A172 (cell line): ENCODE results near the gene TPO. TPM values are rescaled to one million over a fixed set of nuclear protein-coding genes. Genes with fewer than 3 reads are reported as not detected.
"Not testable (repeated sequence)": the region's sequence is repeated elsewhere in the genome, so short reads cannot be mapped to it uniquely, and the experiment has no call there.

Source experiments
- DNase-seq: peaks from one replicate; pipeline ENCODE4 v3.0.0-alpha.2; 2015; ENCODE audit warnings: low spot score
- total RNA-seq: library from RNA; depleted of rRNA; stranded (reverse); fragments of >200 nt; shearing (Covaris generic); gene quantifications from 2 replicates; pipeline ENCODE4 v1.2.3, GENCODE V29; 2014

TPO gene
- total RNA-seq, 1 experiment from 2014 or later = not detected

GRCh38 chr2:1405124-1405523, 8.1 kb upstream of the TPO start:
- DNase-seq = no peak

DNA sequence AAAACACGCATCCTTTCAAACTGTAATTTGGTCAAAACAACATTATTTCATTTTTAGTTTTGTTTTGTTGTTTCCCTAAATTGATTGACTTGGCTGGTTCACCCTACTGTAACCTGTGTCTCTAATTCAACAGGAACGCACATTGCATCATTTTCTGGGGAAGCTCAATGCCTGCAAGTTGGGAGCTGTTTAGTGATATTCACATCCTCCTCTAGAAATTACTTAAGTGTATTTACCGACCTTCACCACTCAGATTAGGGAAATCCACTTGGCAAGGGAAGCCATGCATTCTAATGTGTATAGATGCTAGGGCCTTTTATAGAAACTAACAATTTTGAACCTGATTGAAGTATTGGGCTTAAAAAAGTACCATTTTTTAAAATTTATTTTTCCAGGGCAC, 7.3 kb upstream of the TPO start:
- no peak for DNase-seq

DNA sequence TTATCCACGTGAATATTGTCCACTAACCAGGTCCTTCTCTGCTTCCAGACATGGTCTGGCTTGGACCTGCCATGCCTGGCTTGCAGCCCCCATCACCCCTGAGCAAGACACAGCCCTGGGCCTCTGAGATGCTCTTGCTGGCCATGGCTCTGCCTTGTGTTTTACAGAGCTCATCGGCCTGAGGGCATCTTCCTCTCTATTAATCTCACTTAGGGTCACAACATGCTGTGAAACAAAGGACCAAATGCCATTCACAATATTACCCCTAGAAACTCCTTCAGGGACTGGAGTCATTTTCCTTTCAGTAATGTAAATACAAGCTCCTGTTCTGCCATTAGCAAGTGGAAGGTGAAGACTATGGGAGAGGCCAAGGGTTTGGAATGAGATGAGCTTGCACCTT, 6.8 kb upstream of the TPO start:
- DNase-seq = no peak

DNA sequence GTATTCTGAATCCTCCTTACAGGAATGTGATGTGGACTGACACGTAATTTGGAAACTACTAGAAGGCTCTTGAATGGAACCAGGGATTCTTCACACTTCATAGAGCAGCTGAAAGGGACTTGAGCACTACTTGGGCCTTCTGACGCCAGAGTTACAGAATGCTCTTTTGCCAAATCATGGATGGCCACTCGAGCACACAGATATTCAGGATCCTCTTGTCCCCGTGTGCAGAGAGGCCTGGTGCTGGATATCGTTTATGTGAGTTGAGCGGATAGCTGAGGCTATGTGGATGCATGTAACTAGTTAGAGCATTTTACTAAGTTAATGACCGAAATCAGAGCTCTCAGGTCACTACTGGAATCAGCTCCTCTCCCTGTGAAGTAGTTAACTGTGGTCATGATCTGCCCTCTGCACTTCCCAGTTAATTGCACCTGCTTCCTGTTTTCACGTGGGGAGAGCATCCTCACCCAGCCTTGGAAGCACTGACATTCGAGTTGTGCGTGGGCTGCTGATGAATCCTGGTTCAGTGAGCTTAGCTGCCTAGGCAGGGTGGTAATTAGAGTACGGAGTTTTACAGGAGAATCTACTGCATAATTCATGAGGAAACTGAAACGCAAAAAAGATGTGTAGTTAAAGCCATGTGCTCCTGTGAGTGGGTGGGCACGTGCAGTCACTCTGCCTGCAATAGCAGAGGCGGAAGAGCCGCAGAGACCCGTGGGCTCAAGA, 5.2 kb upstream of the TPO start:
- no peak for DNase-seq

GRCh38 chr2:1414121-1414520, 858 bp downstream of the TPO start:
- no peak for DNase-seq

GRCh38 chr2:1414901-1415300, 1.6 kb downstream of the TPO start:
- DNase-seq = not testable (repeated sequence)

DNA sequence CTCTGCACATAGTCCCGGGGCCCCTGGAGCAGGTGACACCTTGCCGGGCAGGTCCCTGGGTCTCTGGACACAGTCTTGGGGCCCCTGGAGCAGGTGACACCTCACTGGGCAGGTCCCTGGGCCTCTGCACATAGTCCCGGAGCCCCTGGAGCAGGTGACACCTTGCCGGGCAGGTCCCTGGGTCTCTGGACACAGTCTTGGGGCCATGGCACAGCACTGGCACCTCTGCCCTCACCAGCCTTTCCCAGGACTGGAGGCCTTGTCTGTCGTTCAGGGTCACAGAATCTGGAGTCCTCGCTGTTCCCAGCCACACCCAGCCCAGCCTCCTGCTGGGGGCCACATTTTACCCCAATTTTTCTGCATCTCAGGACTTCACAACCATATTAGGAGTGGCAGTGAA, 2.2 kb downstream of the TPO start:
- DNase-seq = no peak

DNA sequence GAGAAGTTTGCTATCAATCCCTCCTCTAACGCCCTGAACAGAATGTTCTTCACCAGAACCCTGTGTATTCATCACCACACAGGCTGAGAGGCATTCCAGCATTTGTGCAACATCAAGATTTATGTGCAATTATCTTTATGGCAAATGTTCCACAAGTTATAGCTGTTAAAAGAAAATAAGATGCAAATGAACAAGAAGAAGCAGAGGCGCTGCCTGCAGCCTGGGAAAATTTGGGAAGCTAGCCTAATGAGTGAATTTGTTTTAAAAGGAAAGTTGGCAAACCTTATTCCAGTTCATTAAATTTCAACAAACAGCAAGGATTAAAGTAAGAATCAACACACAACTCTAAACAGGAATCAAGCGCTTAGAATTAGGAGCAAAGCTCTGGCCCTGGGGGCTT, 5.3 kb downstream of the TPO start:
- DNase-seq = no peak

- no peak for DNase-seq
Observed at GRCh38 chr2:1420746-1421480, 7.7 kb downstream of the TPO start.

DNA sequence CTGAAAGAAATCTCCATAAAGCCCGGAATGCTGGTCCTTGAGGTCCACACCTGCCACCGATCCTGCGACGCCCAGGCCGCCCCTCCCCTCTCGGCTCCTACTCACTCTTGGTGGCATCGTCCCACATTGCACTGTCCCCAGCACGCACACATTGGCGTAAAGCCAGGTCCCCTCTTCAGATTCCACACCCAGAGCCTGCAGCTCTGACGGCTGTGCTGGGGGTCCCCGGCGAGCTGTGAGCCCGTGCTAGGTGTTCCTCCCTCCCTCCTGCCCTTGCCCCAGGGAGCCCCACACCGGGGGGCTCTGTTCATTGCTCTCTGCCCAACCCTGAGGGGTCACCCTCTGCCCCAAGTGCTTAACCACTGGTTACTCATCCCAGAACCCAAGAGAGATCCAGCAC, 8.5 kb downstream of the TPO start:
- no peak for DNase-seq

GRCh38 chr2:1422131-1422530, 8.9 kb downstream of the TPO start:
- DNase-seq = no peak

GRCh38 chr2:1422716-1423285, 9.5 kb downstream of the TPO start:
- DNase-seq = no peak

DNA sequence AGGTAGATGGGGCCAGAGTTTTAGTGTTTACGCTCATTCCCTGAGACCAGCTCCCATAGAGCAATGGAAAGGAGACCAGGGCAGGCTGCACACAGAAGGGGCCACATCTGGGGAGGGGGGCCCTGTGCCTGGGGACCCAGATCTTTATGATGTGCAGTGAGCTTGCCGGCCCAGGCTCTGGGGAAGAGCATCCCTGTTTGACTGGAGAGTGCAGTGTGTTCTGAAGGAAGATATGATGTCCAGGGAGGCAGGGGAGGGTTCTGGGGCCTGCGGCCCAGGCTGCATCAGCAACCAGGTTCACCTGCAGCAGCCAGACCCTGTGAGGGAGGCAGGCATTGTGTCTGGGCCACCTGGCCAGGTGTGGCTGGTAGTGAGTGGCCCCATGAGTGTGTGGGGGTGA, 13.8 kb downstream of the TPO start:
- DNase-seq = no peak

GRCh38 chr2:1429895-1430294, 16.6 kb downstream of the TPO start:
- DNase-seq = no peak

DNA sequence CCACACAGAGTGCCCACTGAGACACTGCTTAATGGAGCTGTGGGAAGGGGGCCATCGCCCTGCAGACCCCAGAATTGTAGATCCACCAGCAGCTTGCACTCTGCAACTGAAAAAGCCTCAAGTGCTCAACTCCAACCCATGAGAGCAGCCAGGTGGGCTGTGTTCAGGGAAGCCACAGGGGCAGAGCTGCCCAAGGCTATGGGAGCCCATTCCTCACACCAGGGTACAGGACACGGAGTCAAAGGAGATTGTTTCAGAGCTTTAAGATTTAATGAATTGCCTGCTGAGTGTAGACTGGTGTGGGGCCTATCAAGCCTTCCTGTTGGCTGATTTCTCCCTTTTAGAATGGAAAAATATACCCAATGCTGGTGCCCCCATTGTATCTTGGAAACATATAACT, 17.2 kb downstream of the TPO start:
- DNase-seq = no peak

- no peak for DNase-seq
Observed at GRCh38 chr2:1431886-1432400, 18.7 kb downstream of the TPO start.

DNA sequence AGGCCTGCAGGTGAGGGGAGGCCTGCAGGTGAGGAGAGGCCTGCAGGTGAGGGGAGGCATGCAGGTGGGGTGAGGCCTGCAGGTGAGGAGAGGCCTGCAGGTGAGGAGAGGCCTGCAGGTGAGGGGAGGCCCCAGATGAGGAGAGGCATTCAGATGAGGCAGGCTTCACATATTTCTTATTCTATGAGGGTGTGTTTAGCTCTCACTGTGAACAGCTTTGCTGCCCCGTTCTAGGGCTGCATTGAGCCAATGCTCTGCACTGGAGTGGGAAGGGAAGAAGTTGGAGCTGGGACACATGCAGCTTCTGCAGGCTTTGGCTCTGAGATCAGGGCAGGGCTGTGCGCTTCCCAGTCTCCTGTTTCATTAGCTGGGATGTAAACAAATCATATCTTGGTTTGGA, 19.5 kb downstream of the TPO start:
- DNase-seq = no peak

- no peak for DNase-seq
Observed at GRCh38 chr2:1436369-1436768, 23.1 kb downstream of the TPO start.

- DNase-seq = no peak
Observed at GRCh38 chr2:1437101-1437500, 23.8 kb downstream of the TPO start.

- DNase-seq = no peak
Observed at GRCh38 chr2:1437537-1437936, 24.3 kb downstream of the TPO start.

DNA sequence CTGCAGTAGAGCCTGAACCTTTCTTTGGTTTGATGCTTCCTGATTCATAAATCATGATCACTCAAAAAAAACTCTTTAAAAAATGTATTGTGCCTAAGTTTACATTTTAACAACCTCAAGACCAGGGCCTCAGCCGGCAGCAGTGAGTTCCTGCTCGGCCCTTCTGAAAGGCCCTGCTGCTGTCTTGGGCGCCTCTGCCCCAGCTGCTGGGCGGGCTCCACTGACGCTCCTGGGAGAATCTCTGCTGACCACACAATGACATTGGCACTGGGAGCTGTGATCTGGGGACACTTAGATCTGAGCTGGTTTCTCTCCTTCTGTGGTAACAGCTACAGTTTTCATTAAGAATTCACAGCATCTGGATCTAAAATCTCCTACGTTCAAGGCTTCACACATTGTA, 25.7 kb downstream of the TPO start:
- no peak for DNase-seq

DNA sequence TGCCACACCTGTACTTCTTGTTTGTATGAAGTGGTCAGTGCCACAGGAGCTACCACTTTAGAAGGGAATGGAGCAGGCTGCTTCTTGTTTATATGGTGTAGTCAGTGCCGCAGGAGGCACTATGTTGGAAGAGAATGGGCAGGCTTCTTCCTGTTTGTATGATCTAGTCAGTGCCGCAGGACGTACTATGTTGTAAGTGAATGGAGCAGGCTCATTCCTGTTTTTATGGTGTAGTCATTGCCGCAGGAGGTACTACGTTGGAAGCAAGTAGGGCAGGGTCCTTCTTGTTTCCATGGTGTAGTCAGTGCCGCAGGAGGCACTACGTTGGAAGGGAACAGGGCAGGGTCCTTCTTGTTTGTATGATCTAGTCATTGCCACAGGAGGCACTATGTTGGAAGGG, 27.3 kb downstream of the TPO start:
- DNase-seq = no peak

- DNase-seq = peak; percentile 30
Observed at GRCh38 chr2:1446301-1446700, 33.0 kb downstream of the TPO start.
